OCI-LY7 (cell line): ENCODE measurements around the gene ASB13. TPM values are rescaled to one million over a fixed set of nuclear protein-coding genes. Genes with fewer than 3 reads are reported as not detected.
A peak's percentile ranks its signal among the peaks of the same experiment; 100 is the strongest.

ENCODE experiments used
- BruUV-seq: library from RNA; stranded (reverse); fragments of 400-500 nt; replicated peaks from 2 replicates; lab custom pipeline; 2021; lab: Mats Ljungman, UMichigan
- CTCF ChIA-PET: fragments of 300-600 bp; sonication (Branson Sonifier 250); formaldehyde crosslinking; loops from one replicate; lab custom pipeline; 2022; ENCODE audit warnings: antibody characterized with exemption; ENCODE audit not compliant: unreplicated experiment; lab: Charles Lee
- POLR2A ChIA-PET: fragments of 300-600 bp; sonication (Branson Sonifier 250); formaldehyde crosslinking; loops from one replicate; lab custom pipeline; 2022; ENCODE audit warnings: antibody characterized with exemption; lab: Charles Lee
- DNase-seq: peaks from one replicate; pipeline ENCODE4 v3.0.0-alpha.2; 2015; ENCODE audit warnings: low spot score
- H2AFZ ChIP-seq: fragments of 200-600 bp; sonication (generic), shearing (Covaris generic); 2 replicates; pipeline ENCODE4 v1.6.1; 2014; ENCODE audit warnings: mild to moderate bottlenecking, antibody characterized with exemption, low read length, moderate library complexity
- H3K27ac ChIP-seq: fragments of 200-600 bp; sonication (generic); 2 replicates; pipeline ENCODE4 v1.5.1; 2014; ENCODE audit warnings: mixed run types, low read depth, mild to moderate bottlenecking, moderate library complexity, low read length, inconsistent platforms; ENCODE audit not compliant: poor library complexity, severe bottlenecking
- H3K36me3 ChIP-seq: fragments of 200-600 bp; sonication (generic); 2 replicates; pipeline ENCODE4 v1.6.1; 2014; ENCODE audit warnings: mild to moderate bottlenecking, antibody characterized with exemption, low read length, moderate library complexity, mixed read lengths; ENCODE audit not compliant: insufficient read depth
- H3K4me1 ChIP-seq: fragments of 200-600 bp; sonication (generic); 2 replicates; pipeline ENCODE4 v1.5.1; 2014; ENCODE audit warnings: mild to moderate bottlenecking, low read length; ENCODE audit not compliant: insufficient read depth, poor library complexity, severe bottlenecking
- H3K4me2 ChIP-seq: fragments of 200-600 bp; sonication (generic); 2 replicates; pipeline ENCODE4 v1.6.1; 2014; ENCODE audit warnings: mild to moderate bottlenecking, low read length
- H3K4me3 ChIP-seq: fragments of 200-600 bp; sonication (generic); 2 replicates; pipeline ENCODE4 v1.5.1; 2014; ENCODE audit warnings: mild to moderate bottlenecking, low read depth, low read length; ENCODE audit not compliant: poor library complexity, severe bottlenecking
- H3K79me2 ChIP-seq: fragments of 200-600 bp; sonication (generic); 2 replicates; pipeline ENCODE4 v1.6.1; 2016; ENCODE audit warnings: low read depth, mild to moderate bottlenecking, low read length, moderate library complexity, mixed read lengths; ENCODE audit not compliant: insufficient read depth
- H3K9me2 ChIP-seq: fragments of 200-600 bp; sonication (generic); 2 replicates; pipeline ENCODE4 v1.6.1; 2016; ENCODE audit warnings: mild to moderate bottlenecking, low read length, mixed read lengths; ENCODE audit not compliant: insufficient read depth
- H3K9me3 ChIP-seq: fragments of 200-600 bp; sonication (generic); 2 replicates; pipeline ENCODE4 v1.6.1; 2014; ENCODE audit warnings: mild to moderate bottlenecking, mixed run types, low read length, mixed read lengths
- H4K20me1 ChIP-seq: fragments of 200-600 bp; sonication (generic); 2 replicates; pipeline ENCODE4 v1.6.1; 2014; ENCODE audit warnings: mild to moderate bottlenecking, antibody characterized with exemption, low read length, moderate library complexity, mixed read lengths; ENCODE audit not compliant: insufficient read depth
- EZH2phosphoT487 ChIP-seq: fragments of 200-600 bp; sonication (generic); IDR thresholded peaks from 2 replicates; pipeline ENCODE4 v1.6.1; 2018; ENCODE audit warnings: low read depth, borderline replicate concordance, mild to moderate bottlenecking, mixed run types, antibody characterized with exemption, low read length, moderate library complexity, mixed read lengths
- intact Hi-C: fragments of 100-400 bp; cut with micrococcal nuclease; formaldehyde crosslinking; loops from one replicate; pipeline ENCODE4 v1.10.0; 2022; ENCODE audit not compliant: unreplicated experiment
- total RNA-seq, 2 experiments: library from RNA; depleted of rRNA in 1 of 2; stranded (reverse); fragments of >200 nt in 1 of 2; shearing (Covaris generic) in 1 of 2; gene quantifications; 2 replicates each; pipeline ENCODE4 v1.2.3, GENCODE V29; 2014 to 2022
- TF ChIP-seq, protein P1 (sequence below): fragments of 200-600 bp; sonication (generic); conservative IDR thresholded peaks from 2 replicates; pipeline ENCODE4 v1.5.1; 2014; ENCODE audit warnings: mild to moderate bottlenecking, antibody characterized with exemption, low read length, moderate library complexity, mixed read lengths

Gene ASB13
- total RNA-seq, 2 experiments from 2014 or later = 25.6 to 108 TPM

DNA sequence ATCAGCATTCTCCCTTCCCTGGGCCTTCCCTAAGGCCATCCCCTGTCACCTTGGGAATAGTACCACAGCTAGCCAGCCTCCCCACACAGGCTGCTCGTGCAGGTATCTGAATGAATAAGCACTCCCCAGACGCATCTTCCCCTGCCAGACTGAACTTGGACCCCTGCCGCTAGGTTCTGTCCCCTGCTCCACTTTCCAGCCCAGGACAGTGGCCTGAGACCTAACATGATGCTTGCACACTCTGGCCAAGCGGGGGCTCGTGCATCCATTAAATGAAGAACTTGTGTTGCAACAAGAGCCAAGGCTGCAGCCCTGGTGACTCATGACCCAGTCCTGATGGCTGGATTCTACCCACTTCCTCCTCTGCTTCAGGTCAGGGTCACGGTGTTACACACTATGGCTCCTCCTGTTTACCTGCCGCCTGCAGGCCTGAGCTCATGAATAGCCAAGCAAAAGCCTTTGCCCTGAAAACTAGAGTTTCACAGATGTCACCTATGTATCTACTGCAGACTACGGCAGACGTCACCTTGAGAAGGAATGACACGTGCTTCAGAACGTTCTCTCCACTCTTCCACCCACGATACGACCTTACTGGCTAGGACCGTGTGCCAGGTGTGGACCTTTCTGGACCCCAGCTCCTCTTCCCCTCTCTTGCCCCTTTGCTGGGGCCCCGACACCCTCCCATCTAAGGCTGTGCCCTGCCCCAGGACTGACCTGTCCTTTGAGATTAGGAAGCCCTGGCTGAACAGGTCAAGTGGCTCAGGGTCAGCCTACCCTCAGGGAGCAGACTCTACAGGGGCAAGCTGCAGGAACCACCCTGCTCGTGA, 6.5 kb downstream of the ASB13 start:
- peak; percentile 83 for DNase-seq
- no peaks in the 10 kb centered on the region for H3K9me3 ChIP-seq
- H3K9me2 ChIP-seq = no peaks in the 10 kb centered on the region
- CTCF ChIA-PET = interaction anchor here (0.5 to 1.0 kb wide), 5 partner anchors 29 to 218 kb away, joined by 3 read pairs; no protein-coding TSS in a partner anchor
- H3K4me1 ChIP-seq = peaks cover 98% of the 10 kb centered on the region
- H3K36me3 ChIP-seq = no peaks in the 10 kb centered on the region
- POLR2A ChIA-PET = interaction anchor here (0.6 to 9.1 kb wide), 8 partner anchors 21 to 193 kb away, joined by 3 to 142 read pairs (median 4); no protein-coding TSS in a partner anchor
- H3K79me2 ChIP-seq = peaks cover 55% of the 10 kb centered on the region; the same call in 1 of the 2 replicates
- H4K20me1 ChIP-seq = no peaks in the 10 kb centered on the region
- intact Hi-C loops = loop anchor here (5.0 to 10.0 kb wide), 2 partner anchors 182 to 685 kb away; no protein-coding TSS in a partner anchor
- H3K4me3 ChIP-seq = peak overlapping the region; percentile 30
- BruUV-seq = no TSS peak
- peak overlapping the region; percentile 100 for H3K27ac ChIP-seq
- peak overlapping the region; percentile 37; the same call in 1 of the 2 replicates for H2AFZ ChIP-seq
- TF ChIP-seq EZH2phosphoT487 = no peak
- TF ChIP-seq, protein P1, sequence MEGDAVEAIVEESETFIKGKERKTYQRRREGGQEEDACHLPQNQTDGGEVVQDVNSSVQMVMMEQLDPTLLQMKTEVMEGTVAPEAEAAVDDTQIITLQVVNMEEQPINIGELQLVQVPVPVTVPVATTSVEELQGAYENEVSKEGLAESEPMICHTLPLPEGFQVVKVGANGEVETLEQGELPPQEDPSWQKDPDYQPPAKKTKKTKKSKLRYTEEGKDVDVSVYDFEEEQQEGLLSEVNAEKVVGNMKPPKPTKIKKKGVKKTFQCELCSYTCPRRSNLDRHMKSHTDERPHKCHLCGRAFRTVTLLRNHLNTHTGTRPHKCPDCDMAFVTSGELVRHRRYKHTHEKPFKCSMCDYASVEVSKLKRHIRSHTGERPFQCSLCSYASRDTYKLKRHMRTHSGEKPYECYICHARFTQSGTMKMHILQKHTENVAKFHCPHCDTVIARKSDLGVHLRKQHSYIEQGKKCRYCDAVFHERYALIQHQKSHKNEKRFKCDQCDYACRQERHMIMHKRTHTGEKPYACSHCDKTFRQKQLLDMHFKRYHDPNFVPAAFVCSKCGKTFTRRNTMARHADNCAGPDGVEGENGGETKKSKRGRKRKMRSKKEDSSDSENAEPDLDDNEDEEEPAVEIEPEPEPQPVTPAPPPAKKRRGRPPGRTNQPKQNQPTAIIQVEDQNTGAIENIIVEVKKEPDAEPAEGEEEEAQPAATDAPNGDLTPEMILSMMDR = no peak
- peak overlapping the region; percentile 93 for H3K4me2 ChIP-seq

DNA sequence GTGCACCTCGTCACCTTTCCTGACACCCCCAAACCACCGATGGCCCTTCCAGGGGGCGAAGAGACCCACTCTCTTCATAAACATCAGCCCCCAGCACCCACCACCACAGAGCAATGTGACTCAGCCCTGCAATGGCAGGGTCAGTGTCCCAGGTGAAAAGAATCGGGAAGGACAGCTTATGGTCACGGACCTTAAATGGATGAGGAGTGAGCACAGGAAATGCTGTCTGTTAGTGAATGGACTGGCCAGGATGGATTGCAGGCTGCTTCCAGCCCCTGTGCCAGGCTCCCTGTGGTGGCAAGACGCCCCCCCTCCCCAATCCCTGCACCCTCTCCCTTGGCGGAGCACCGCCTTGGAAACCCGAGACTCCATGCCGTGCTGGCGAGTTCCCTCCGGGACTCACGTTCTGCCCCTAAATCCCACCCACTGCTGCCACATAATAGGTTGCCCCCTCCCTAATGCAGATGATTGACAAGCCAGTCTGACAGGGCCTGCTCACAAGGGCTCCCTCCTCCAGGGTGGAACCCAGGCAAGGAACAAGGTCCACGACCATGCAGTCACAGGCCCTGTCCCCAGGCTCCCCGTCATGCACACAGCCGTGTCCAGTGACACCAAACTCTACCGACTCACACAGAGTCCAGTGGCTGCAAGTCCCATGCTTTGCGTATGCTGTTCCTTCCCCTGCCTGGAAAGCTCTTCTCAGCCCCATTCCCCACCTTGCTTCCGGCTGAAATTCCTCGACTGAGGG, 7.3 kb downstream of the ASB13 start:
- TF ChIP-seq, protein P1 = no peak
- TF ChIP-seq EZH2phosphoT487 = no peak
- ChIA-PET CTCF (no interaction called here), POLR2A (interaction anchor here (1.0 to 9.1 kb wide), 4 partner anchors 8 to 38 kb away, joined by 3 to 142 read pairs (median 6); no protein-coding TSS in a partner anchor)
- Histone ChIP-seq H3K4me1 (peaks cover 100% of the 10 kb centered on the region), H2AFZ (no peak overlapping the region; the same call in 1 of the 2 replicates), H3K36me3 (no peaks in the 10 kb centered on the region), H3K9me2 (no peaks in the 10 kb centered on the region), H3K4me3 (peak overlapping the region; percentile 30), H3K9me3 (no peaks in the 10 kb centered on the region), H3K79me2 (peaks cover 52% of the 10 kb centered on the region; the same call in 1 of the 2 replicates), H4K20me1 (no peaks in the 10 kb centered on the region), H3K27ac (peak overlapping the region; percentile 100), H3K4me2 (peak overlapping the region; percentile 93)
- no TSS peak for BruUV-seq
- intact Hi-C loops = loop anchor here (10.0 kb wide), 1 partner anchor 686 kb away; no protein-coding TSS in a partner anchor
- peak; percentile 51 for DNase-seq
